GM12878 (cell line): ENCODE results near the gene VPS54. TPM values are rescaled to one million over a fixed set of nuclear protein-coding genes. Genes with fewer than 3 reads are reported as not detected.

Source experiments
- ATAC-seq: fragments of 200-7000 bp; cut with Tn5 transposase; 3 replicates; pipeline ENCODE4 v1.9.1; 2020; ENCODE audit warnings: mild to moderate bottlenecking, moderate library complexity
- BruUV-seq: library from RNA; stranded (reverse); fragments of 400-500 nt; replicated peaks from 2 replicates; lab custom pipeline; 2021; lab: Mats Ljungman, UMichigan
- CTCF ChIA-PET: fragments of 300-600 bp; sonication (Branson Sonifier 250); formaldehyde crosslinking; extraction: SDS; loops from one replicate; lab custom pipeline; 2021; ENCODE audit warnings: inconsistent platforms; lab: Yijun Ruan, JAX
- POLR2A ChIA-PET: fragments of 350-600 bp; formaldehyde crosslinking; extraction: SDS; loops from one replicate; lab custom pipeline; 2021; ENCODE audit warnings: inconsistent platforms; lab: Charles Lee
- RAD21 ChIA-PET: fragments of 300-600 bp; sonication (Branson Sonifier 250); formaldehyde crosslinking; loops from one replicate; lab custom pipeline; 2023; ENCODE audit warnings: antibody characterized with exemption; ENCODE audit not compliant: unreplicated experiment; lab: Charles Lee
- SMC1A ChIA-PET: fragments of 300-600 bp; sonication (Branson Sonifier 250); formaldehyde crosslinking; loops from one replicate; lab custom pipeline; 2023; ENCODE audit not compliant: unreplicated experiment, uncharacterized antibody; lab: Charles Lee
- DNase-seq: peaks from one replicate; pipeline ENCODE4 v3.0.0-alpha.2; 2011; ENCODE audit warnings: low read depth, low spot score
- FAIRE-seq: peaks from 3 replicates; lab custom pipeline; 2011; peaks lifted over from hg19 to GRCh38; lab: Jason Lieb, UNC
- H2AFZ ChIP-seq: 2 replicates; pipeline ENCODE4 v1.6.0; 2011; ENCODE audit warnings: low read depth, low read length, control low read depth; ENCODE audit not compliant: control insufficient read depth
- H3K27ac ChIP-seq: 2 replicates; pipeline ENCODE4 v1.5.1; 2011; ENCODE audit warnings: control low read depth; ENCODE audit not compliant: control insufficient read depth, insufficient read depth
- H3K27me3 ChIP-seq, 2 experiments: replicated peaks in 1 of 2; 2 replicates each; pipeline versions ENCODE4 v1.6.0 to v1.6.1; 2011; ENCODE audit warnings: low read length in 1 of 2; ENCODE audit not compliant: control insufficient read depth in 2 of 2, insufficient read depth in 2 of 2
- H3K36me3 ChIP-seq, 2 experiments: 2 replicates each; pipeline ENCODE4 v1.5.1; 2011; ENCODE audit warnings: low read length in 1 of 2; ENCODE audit not compliant: control insufficient read depth in 2 of 2, insufficient read depth in 2 of 2
- H3K4me1 ChIP-seq: 2 replicates; pipeline ENCODE4 v1.6.1; 2011; ENCODE audit warnings: mild to moderate bottlenecking, low read length, moderate library complexity, mixed read lengths; ENCODE audit not compliant: control insufficient read depth, insufficient read depth
- H3K4me2 ChIP-seq: 2 replicates; pipeline ENCODE4 v1.6.0; 2011; ENCODE audit warnings: control low read depth; ENCODE audit not compliant: control insufficient read depth, insufficient read depth
- H3K4me3 ChIP-seq: fragments of 200-600 bp; sonication (generic); 2 replicates; pipeline ENCODE4 v1.5.1; 2016
- H3K79me2 ChIP-seq: 2 replicates; pipeline ENCODE4 v1.6.0; 2011; ENCODE audit warnings: low read length; ENCODE audit not compliant: control insufficient read depth, insufficient read depth
- H3K9ac ChIP-seq: 2 replicates; pipeline ENCODE4 v1.8.0; 2011; ENCODE audit warnings: low read length, control low read depth, mixed read lengths; ENCODE audit not compliant: control insufficient read depth, insufficient read depth
- H3K9me3 ChIP-seq: replicated peaks from 3 replicates; pipeline ENCODE4 v1.5.1; 2011; ENCODE audit warnings: mild to moderate bottlenecking, low read length; ENCODE audit not compliant: control insufficient read depth, insufficient read depth
- H4K20me1 ChIP-seq: 2 replicates; pipeline ENCODE4 v1.6.0; 2011; ENCODE audit not compliant: control insufficient read depth, insufficient read depth
- ATF2 ChIP-seq: IDR thresholded peaks from 2 replicates; pipeline ENCODE4 v1.6.1; 2012; ENCODE audit warnings: low read length, inconsistent platforms
- BACH1 ChIP-seq: fragments of 450-650 bp; IDR thresholded peaks from 2 replicates; pipeline ENCODE4 v1.6.1; 2017; ENCODE audit warnings: mild to moderate bottlenecking, borderline replicate concordance
- BHLHE40 ChIP-seq, 2 experiments: fragments of 450-650 bp in 1 of 2; IDR thresholded peaks; 2 replicates each; pipeline ENCODE4 v1.6.1; 2011 to 2017; ENCODE audit warnings: low read depth in 2 of 2, borderline replicate concordance in 1 of 2, improper control_type of control experiment in 1 of 2, low read length in 1 of 2, mild to moderate bottlenecking in 1 of 2
- CBFB ChIP-seq: IDR thresholded peaks from 2 replicates; pipeline ENCODE4 v1.6.1; 2016; ENCODE audit warnings: antibody characterized with exemption, low read depth
- E2F8 ChIP-seq: fragments of 450-650 bp; IDR thresholded peaks from 2 replicates; pipeline ENCODE4 v1.6.1; 2018; ENCODE audit warnings: mild to moderate bottlenecking, low read depth, moderate library complexity; ENCODE audit not compliant: partially characterized antibody
- ETV6 ChIP-seq, 2 experiments: fragments of 450-650 bp in 1 of 2; IDR thresholded peaks in 1 of 2; conservative IDR thresholded peaks in 1 of 2; 2 replicates each; pipeline ENCODE4 v1.6.1; 2014; ENCODE audit warnings: antibody characterized with exemption in 1 of 2, borderline replicate concordance in 1 of 2, low read depth in 1 of 2, mild to moderate bottlenecking in 1 of 2, moderate library complexity in 1 of 2
- HDAC6 ChIP-seq: fragments of 200-600 bp; sonication (generic); IDR thresholded peaks from one replicate; pipeline ENCODE4 v1.8.0; 2017; ENCODE audit warnings: antibody characterized with exemption; ENCODE audit not compliant: unreplicated experiment
- HDGF ChIP-seq: fragments of 450-650 bp; IDR thresholded peaks from 2 replicates; pipeline ENCODE4 v1.6.1; 2016; ENCODE audit warnings: antibody characterized with exemption
- PAX8 ChIP-seq: fragments of 450-650 bp; IDR thresholded peaks from 2 replicates; pipeline ENCODE4 v1.6.1; 2017; ENCODE audit warnings: mild to moderate bottlenecking, moderate library complexity
- PML ChIP-seq: IDR thresholded peaks from 2 replicates; pipeline ENCODE4 v1.6.1; 2012; ENCODE audit warnings: low read length, inconsistent platforms
- RAD51 ChIP-seq: fragments of 450-650 bp; IDR thresholded peaks from 2 replicates; pipeline ENCODE4 v1.6.1; 2016; ENCODE audit warnings: moderate library complexity, mild to moderate bottlenecking, inconsistent platforms
- SIN3A ChIP-seq: IDR thresholded peaks from 2 replicates; pipeline ENCODE4 v1.6.1; 2012; ENCODE audit warnings: low read depth, low read length, improper control_type of control experiment
- STAT3 ChIP-seq: IDR thresholded peaks from 2 replicates; pipeline ENCODE4 v1.6.1; 2011; ENCODE audit warnings: low read depth, low read length, improper control_type of control experiment
- TARDBP ChIP-seq: IDR thresholded peaks from 2 replicates; pipeline ENCODE4 v1.6.1; 2016; ENCODE audit warnings: borderline replicate concordance
- ZBTB40 ChIP-seq: fragments of 450-650 bp; IDR thresholded peaks from 2 replicates; pipeline ENCODE4 v1.6.1; 2016; ENCODE audit warnings: mild to moderate bottlenecking, moderate library complexity, borderline replicate concordance
- WGBS: methylation state at CpG from one replicate; pipeline ENCODE4 v1.1.6; 2016; ENCODE audit warnings: low lambda C conversion rate; ENCODE audit not compliant: insufficient replicate concordance, insufficient coverage; ENCODE audit errors: missing lambda C conversion rate; 5-methylcytosine and 5-hydroxymethylcytosine counted together
- in situ Hi-C: fragments of 300-500 bp; cut with MboI; formaldehyde crosslinking; loops from 9 replicates; pipeline ENCODE4 v1.14.3; 2018; ENCODE audit warnings: mixed read lengths
- intact Hi-C: fragments of 100-400 bp; cut with micrococcal nuclease; formaldehyde crosslinking; loops from one replicate; pipeline ENCODE4 v1.14.2; 2022; ENCODE audit not compliant: unreplicated experiment
- polyA plus RNA-seq, 11 experiments: library from polyadenylated mRNA; depleted of rRNA in 4 of 11; unstranded in 6 of 11; stranded (reverse) in 5 of 11; fragments of >200 nt; fragmentation: Nextera tagmentation in 4 of 11; fragmentation: Illumina TruSeq in 1 of 11; extraction: Ambion mirVana in 4 of 11; extraction: Trizol in 1 of 11; gene quantifications; 1 replicate in 1 of 11; 2 replicates in 10 of 11; pipeline versions ENCODE4 v1.2.1 to v1.2.3, GENCODE V29; 2011 to 2016; ENCODE audit warnings: inconsistent platforms in 2 of 11, missing spikeins in 2 of 11, low read depth in 1 of 11
- total RNA-seq, 4 experiments: library from RNA; depleted of rRNA in 3 of 4; stranded (reverse); fragments of >200 nt in 3 of 4; fragmentation: Illumina TruSeq in 1 of 4; extraction: Trizol in 1 of 4; gene quantifications; 2 replicates each; pipeline versions ENCODE4 v1.2.1 to v1.2.3, GENCODE V29; 2013 to 2021

Gene VPS54
- total and polyA plus RNA-seq, 10 of the 15 experiments (the other 5 are each of a cell fraction or from before 2014, with no cell fraction given): 1.6 to 16.2 (median 9.3) TPM

- TF ChIP-seq E2F8 (no peak), BACH1 (no peak), ETV6 (conservative IDR thresholded peaks at IDR 0.05 in 1 of 2, IDR thresholded peaks at IDR 0.05 in 1 of 2; ENCODE audit: borderline replicate concordance in 1 of 2, low read depth in 1 of 2) (no peak), CBFB (no peak), STAT3 (no peak)
- TF ChIP-seq, all 136 proteins: peak for 0
Observed at GRCh38 chr2:63881205-63881604, 138.0 kb downstream of the VPS54 start (continued).

- CTCF ChIA-PET: interaction anchor here (2.8 kb wide), 1 partner anchor 182 kb away, joined by 16 read pairs; no protein-coding TSS in a partner anchor
- RAD21 ChIA-PET: no interaction called here
- intact Hi-C loops (no loop called here), in situ Hi-C loops (no loop called here)
- H3K79me2 ChIP-seq: no peaks in the 10 kb centered on the region
- FAIRE-seq (no peak), ATAC-seq (no peak), DNase-seq (no peak)
- no peaks in the 10 kb centered on the region for H3K9me3 ChIP-seq
- POLR2A ChIA-PET: interaction anchor here (0.7 kb wide), 1 partner anchor 93 kb away, joined by 3 read pairs; no protein-coding TSS in a partner anchor
- no peak overlapping the region for H3K9ac ChIP-seq
- H4K20me1 ChIP-seq: no peaks in the 10 kb centered on the region
- SMC1A ChIA-PET: interaction anchor here (1.1 to 1.2 kb wide), 2 partner anchors 16 to 19 kb away, joined by 3 read pairs; no protein-coding TSS in a partner anchor
- peaks cover 2 to 16% of the 10 kb centered on the region in 2 experiments; a peak in 2 of 4 replicates for H3K36me3 ChIP-seq
- H3K27ac ChIP-seq: no peak overlapping the region
- H3K27me3 ChIP-seq: no peaks in the 10 kb centered on the region
- H3K4me1 ChIP-seq: no peaks in the 10 kb centered on the region
- H2AFZ ChIP-seq: no peak overlapping the region
- H3K4me3 ChIP-seq: no peak overlapping the region
- H3K4me2 ChIP-seq: no peak overlapping the region
- WGBS: 97% methylated on average over 4 of the region's 4 CpGs
- TF ChIP-seq HDAC6 (no peak), ZBTB40 (no peak), RAD51 (no peak), BHLHE40 (IDR thresholded peaks at IDR 0.05; ENCODE audit: borderline replicate concordance in 1 of 2, low read depth in 2 of 2, low read length in 1 of 2) (no peak), HDGF (no peak), PML (no peak), TARDBP (no peak), SIN3A (no peak), PAX8 (no peak), ATF2 (no peak)
- BruUV-seq: no TSS peak
Observed at GRCh38 chr2:63880625-63881024, 138.6 kb downstream of the VPS54 start.
